CD4-positive, CD25-positive, alpha-beta regulatory T cell (primary cell): ENCODE results near the gene LCLAT1. TPM values are rescaled to one million over a fixed set of nuclear protein-coding genes. Genes with fewer than 3 reads are reported as not detected.

Experiments
- ATAC-seq, 2 donors: fragments of 150-1000 bp; cut with Tn5 transposase; one replicate each; pipeline ENCODE4 v1.10.0; 2021; ENCODE audit warnings: low read depth in 2 of 2, moderate number of reproducible peaks in 2 of 2, moderate library complexity in 1 of 2
- DNase-seq, 3 donors: peaks; one replicate each; pipeline versions ENCODE4 v3.0.0 to v3.0.0-alpha.2; 2012 to 2022; ENCODE audit warnings: mixed read lengths in 1 of 3
- H3K27ac ChIP-seq: one replicate; pipeline ENCODE4 v1.7.0; 2013; ENCODE audit warnings: mild to moderate bottlenecking, low read length; ENCODE audit not compliant: insufficient read depth, poor library complexity, severe bottlenecking
- H3K27me3 ChIP-seq: one replicate; pipeline ENCODE4 v1.7.0; 2013; ENCODE audit warnings: low read length; ENCODE audit not compliant: control insufficient read depth, insufficient read depth
- H3K36me3 ChIP-seq: one replicate; pipeline ENCODE4 v1.7.0; 2013; ENCODE audit warnings: mild to moderate bottlenecking, low read length, moderate library complexity; ENCODE audit not compliant: control insufficient read depth, insufficient read depth
- H3K4me1 ChIP-seq: 2 replicates; pipeline ENCODE4 v1.7.0; 2013; ENCODE audit warnings: mild to moderate bottlenecking, low read length; ENCODE audit not compliant: insufficient read depth, control insufficient read depth, poor library complexity, severe bottlenecking
- H3K4me3 ChIP-seq: one replicate; pipeline ENCODE4 v1.7.0; 2013; ENCODE audit warnings: low read depth, mild to moderate bottlenecking, low read length, moderate library complexity
- H3K9me3 ChIP-seq, 2 experiments: 1 replicate in 1 of 2; 2 replicates in 1 of 2; pipeline ENCODE4 v1.7.0; 2013; ENCODE audit warnings: low read length in 2 of 2, mild to moderate bottlenecking in 1 of 2, moderate library complexity in 1 of 2; ENCODE audit not compliant: control insufficient read depth in 2 of 2
- H3K27ac Mint-ChIP-seq, 3 donors: one replicate each; pipeline ENCODE4 v1.8.0; 2020 to 2022; ENCODE audit warnings: mild to moderate bottlenecking in 3 of 3, mixed read lengths in 3 of 3, moderate library complexity in 2 of 3
- H3K27me3 Mint-ChIP-seq: one replicate; pipeline ENCODE4 v1.8.0; 2022; ENCODE audit warnings: mild to moderate bottlenecking, mixed read lengths
- H3K36me3 Mint-ChIP-seq: one replicate; pipeline ENCODE4 v1.8.0; 2020; ENCODE audit warnings: mixed read lengths
- H3K4me1 Mint-ChIP-seq, 4 donors: one replicate each; pipeline ENCODE4 v1.8.0; 2020 to 2022; ENCODE audit warnings: mixed read lengths in 4 of 4, mild to moderate bottlenecking in 1 of 4
- H3K4me3 Mint-ChIP-seq, 4 donors: one replicate each; pipeline ENCODE4 v1.8.0; 2020 to 2022; ENCODE audit warnings: mild to moderate bottlenecking in 4 of 4, mixed read lengths in 4 of 4, moderate library complexity in 3 of 4
- H3K9me3 Mint-ChIP-seq, 7 donors: one replicate each; pipeline ENCODE4 v1.8.0; 2020 to 2022; ENCODE audit warnings: mixed read lengths in 7 of 7, mild to moderate bottlenecking in 3 of 7, moderate library complexity in 2 of 7
- polyA plus RNA-seq, 4 donors: library from polyadenylated mRNA; unstranded; fragments of 300-500 nt; fragmentation: Illumina TruSeq; gene quantifications; one replicate each; pipeline ENCODE4 v1.2.3, GENCODE V29; 2021
- total RNA-seq: library from RNA; stranded (reverse); gene quantifications from one replicate; pipeline ENCODE4 v1.2.3, GENCODE V29; 2022

LCLAT1 gene
- total and polyA plus RNA-seq, 5 donors from 2014 or later: 4.8 to 25.2 (median 9.2) TPM

DNA sequence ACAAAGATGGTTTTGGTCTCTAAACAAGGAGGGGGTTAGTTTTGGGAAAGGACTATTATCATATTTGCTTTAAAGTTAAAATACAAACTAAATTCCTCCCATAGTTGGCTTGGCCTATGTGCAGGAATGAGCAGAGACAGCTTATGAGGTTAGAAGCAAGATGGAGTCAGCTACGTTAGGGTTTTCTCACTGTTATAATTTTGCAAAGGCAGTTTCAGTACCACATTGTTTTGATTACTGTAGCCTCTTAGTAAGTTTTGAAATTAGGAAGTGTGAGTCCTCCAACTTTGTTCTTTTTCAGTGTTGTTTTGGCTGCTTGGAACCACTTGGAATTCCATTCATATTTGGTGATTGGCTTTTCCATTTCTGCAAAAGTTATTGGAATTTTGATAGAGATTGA, 23.4 kb downstream of the LCLAT1 start:
- H3K27me3 Mint-ChIP-seq: no peaks in the 10 kb centered on the region
- H3K9me3 Mint-ChIP-seq: peaks cover 0 to 2% (median 0%) of the 10 kb centered on the region in 7 donors
- Histone ChIP-seq H3K9me3 (no peaks in the 10 kb centered on the region), H3K36me3 (no peaks in the 10 kb centered on the region), H3K27me3 (no peaks in the 10 kb centered on the region), H3K27ac (no peak overlapping the region), H3K4me1 (no peaks in the 10 kb centered on the region), H3K4me3 (no peak overlapping the region)
- ATAC-seq (no peak), DNase-seq (no peak)
- H3K4me3 Mint-ChIP-seq: no peak overlapping the region
- H3K27ac Mint-ChIP-seq: no peak overlapping the region
- H3K36me3 Mint-ChIP-seq: peaks cover 11% of the 10 kb centered on the region
- H3K4me1 Mint-ChIP-seq: peaks cover 4 to 53% (median 28%) of the 10 kb centered on the region in 4 donors

- H3K27ac Mint-ChIP-seq: no peak overlapping the region
- H3K4me1 Mint-ChIP-seq: peaks cover 4 to 55% (median 28%) of the 10 kb centered on the region in 4 donors
Observed at GRCh38 chr2:30472326-30472725, 25.3 kb downstream of the LCLAT1 start.

GRCh38 chr2:30475542-30475941, 28.5 kb downstream of the LCLAT1 start:
- Mint-ChIP-seq H3K36me3 (peaks cover 19% of the 10 kb centered on the region), H3K4me1 (peaks cover 4 to 45% (median 24%) of the 10 kb centered on the region in 4 donors), H3K27ac (peak overlapping the region in 2 of 3 donors; percentile 2 to 12), H3K4me3 (no peak overlapping the region), H3K9me3 (no peaks in the 10 kb centered on the region), H3K27me3 (no peaks in the 10 kb centered on the region)
- H3K4me1 ChIP-seq: no peaks in the 10 kb centered on the region
- no peak overlapping the region for H3K27ac ChIP-seq
- ATAC-seq (no peak), DNase-seq (peak in 1 of 3 donors; percentile 8)
- no peak overlapping the region for H3K4me3 ChIP-seq
- no peaks in the 10 kb centered on the region for H3K36me3 ChIP-seq
- H3K27me3 ChIP-seq: no peaks in the 10 kb centered on the region
- no peaks in the 10 kb centered on the region for H3K9me3 ChIP-seq

More at GRCh38 chr2:30472326-30472725, 25.3 kb downstream of the LCLAT1 start:
- no peaks in the 10 kb centered on the region for H3K36me3 ChIP-seq
- peaks cover 0 to 2% (median 0%) of the 10 kb centered on the region in 7 donors for H3K9me3 Mint-ChIP-seq
- no peak overlapping the region for H3K4me3 Mint-ChIP-seq
- no peak overlapping the region for H3K4me3 ChIP-seq
- no peaks in the 10 kb centered on the region for H3K9me3 ChIP-seq
- H3K36me3 Mint-ChIP-seq: peaks cover 11% of the 10 kb centered on the region
- DNase-seq (peak in 1 of 3 donors; percentile 4), ATAC-seq (no peak)
- no peaks in the 10 kb centered on the region for H3K27me3 ChIP-seq
- H3K27ac ChIP-seq: no peak overlapping the region
- no peaks in the 10 kb centered on the region for H3K27me3 Mint-ChIP-seq
- no peaks in the 10 kb centered on the region for H3K4me1 ChIP-seq

GRCh38 chr2:30476636-30477035, 29.6 kb downstream of the LCLAT1 start:
- H3K9me3 Mint-ChIP-seq: no peaks in the 10 kb centered on the region
- ATAC-seq: no peak

DNA sequence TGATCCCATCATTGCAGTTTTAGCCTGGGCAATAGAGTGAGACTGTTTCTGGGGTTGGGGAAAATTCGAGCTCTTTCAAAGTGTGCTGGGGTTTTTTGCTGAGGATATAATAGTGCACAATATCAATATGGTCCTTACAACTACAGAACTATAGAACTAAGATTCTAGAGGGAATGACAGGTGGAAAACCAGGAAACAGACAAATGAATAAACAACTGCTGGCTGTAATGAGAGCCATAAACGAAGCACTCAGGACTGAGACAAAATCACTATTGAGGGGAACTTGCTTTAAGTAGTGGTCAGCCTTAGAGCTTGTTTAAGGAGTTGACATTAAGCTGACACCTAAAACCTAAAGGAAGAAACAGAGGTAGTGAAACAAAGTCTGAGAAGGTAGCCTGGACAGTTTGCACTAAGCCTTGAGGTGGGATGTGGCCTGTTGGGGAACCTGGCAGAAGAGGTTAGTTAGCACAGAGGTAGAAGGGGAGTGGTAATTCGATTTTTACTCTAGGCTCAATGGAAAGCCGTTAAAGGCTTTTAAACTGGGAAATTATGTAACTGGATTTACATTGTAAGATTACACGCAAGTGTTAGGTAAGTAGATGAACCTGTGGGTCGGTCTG, 33.8 kb downstream of the LCLAT1 start:
- no peak for DNase-seq
- Histone ChIP-seq H3K27ac (no peak overlapping the region), H3K9me3 (no peaks in the 10 kb centered on the region), H3K4me1 (no peaks in the 10 kb centered on the region), H3K27me3 (no peaks in the 10 kb centered on the region), H3K4me3 (no peak overlapping the region), H3K36me3 (no peaks in the 10 kb centered on the region)
- Mint-ChIP-seq H3K36me3 (peaks cover 25% of the 10 kb centered on the region), H3K4me3 (no peak overlapping the region), H3K9me3 (no peaks in the 10 kb centered on the region), H3K27ac (no peak overlapping the region), H3K4me1 (peaks cover 4 to 36% (median 13%) of the 10 kb centered on the region in 4 donors), H3K27me3 (no peaks in the 10 kb centered on the region)
- ATAC-seq: no peak

More at GRCh38 chr2:30476636-30477035, 29.6 kb downstream of the LCLAT1 start:
- peaks cover 27% of the 10 kb centered on the region for H3K36me3 Mint-ChIP-seq
- H3K4me3 Mint-ChIP-seq: no peak overlapping the region
- H3K27ac Mint-ChIP-seq: no peak overlapping the region
- peaks cover 4 to 53% (median 25%) of the 10 kb centered on the region in 4 donors for H3K4me1 Mint-ChIP-seq
- H3K4me1 ChIP-seq: no peaks in the 10 kb centered on the region
- no peaks in the 10 kb centered on the region for H3K27me3 ChIP-seq
- H3K9me3 ChIP-seq: no peaks in the 10 kb centered on the region
- H3K27ac ChIP-seq: no peak overlapping the region
- H3K36me3 ChIP-seq: no peaks in the 10 kb centered on the region
- no peaks in the 10 kb centered on the region for H3K27me3 Mint-ChIP-seq
- DNase-seq: no peak
- no peak overlapping the region for H3K4me3 ChIP-seq

- H3K27ac ChIP-seq: no peak overlapping the region
- Mint-ChIP-seq H3K4me3 (no peak overlapping the region), H3K36me3 (peaks cover 25% of the 10 kb centered on the region), H3K9me3 (no peaks in the 10 kb centered on the region), H3K27ac (no peak overlapping the region), H3K27me3 (no peaks in the 10 kb centered on the region), H3K4me1 (peaks cover 4 to 36% (median 12%) of the 10 kb centered on the region in 4 donors)
- H3K9me3 ChIP-seq: no peaks in the 10 kb centered on the region
- H3K36me3 ChIP-seq: no peaks in the 10 kb centered on the region
- no peaks in the 10 kb centered on the region for H3K27me3 ChIP-seq
- no peak for DNase-seq
- no peak overlapping the region for H3K4me3 ChIP-seq
- ATAC-seq: no peak
- no peaks in the 10 kb centered on the region for H3K4me1 ChIP-seq
Observed at GRCh38 chr2:30481323-30481800, 34.3 kb downstream of the LCLAT1 start.

GRCh38 chr2:30482011-30482410, 35.0 kb downstream of the LCLAT1 start:
- H3K36me3 ChIP-seq: no peaks in the 10 kb centered on the region
- Mint-ChIP-seq H3K36me3 (peaks cover 25% of the 10 kb centered on the region), H3K4me1 (peaks cover 4 to 41% (median 15%) of the 10 kb centered on the region in 4 donors), H3K27me3 (no peaks in the 10 kb centered on the region), H3K9me3 (no peaks in the 10 kb centered on the region), H3K4me3 (no peak overlapping the region), H3K27ac (no peak overlapping the region)
- H3K4me1 ChIP-seq: no peaks in the 10 kb centered on the region
- no peaks in the 10 kb centered on the region for H3K9me3 ChIP-seq
- no peak overlapping the region for H3K4me3 ChIP-seq
- DNase-seq: no peak
- no peak overlapping the region for H3K27ac ChIP-seq
- no peak for ATAC-seq
- H3K27me3 ChIP-seq: no peaks in the 10 kb centered on the region

DNA sequence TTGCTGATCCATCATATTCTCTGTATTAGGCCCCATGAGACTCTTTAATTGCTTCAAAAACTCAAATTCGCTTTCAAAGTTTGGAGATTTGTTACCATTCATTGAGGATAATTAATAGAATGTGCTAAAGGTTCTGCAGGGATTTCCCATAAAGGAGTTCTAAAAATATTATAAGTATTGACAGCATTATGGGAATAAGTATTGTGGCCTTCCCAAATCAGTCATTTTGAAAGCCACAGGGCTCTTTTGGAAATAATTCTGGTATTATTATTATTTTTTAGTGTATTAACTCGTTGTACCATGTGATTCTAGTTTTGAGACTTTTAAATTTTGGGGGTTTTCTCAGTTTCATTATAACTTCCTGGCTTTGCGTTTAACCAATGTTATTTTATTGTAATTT, 37.1 kb downstream of the LCLAT1 start:
- DNase-seq (no peak), ATAC-seq (no peak)
- Histone ChIP-seq H3K4me1 (no peaks in the 10 kb centered on the region), H3K27ac (no peak overlapping the region), H3K36me3 (no peaks in the 10 kb centered on the region), H3K4me3 (no peak overlapping the region), H3K27me3 (no peaks in the 10 kb centered on the region), H3K9me3 (no peaks in the 10 kb centered on the region)
- Mint-ChIP-seq H3K27ac (no peak overlapping the region), H3K27me3 (no peaks in the 10 kb centered on the region), H3K9me3 (no peaks in the 10 kb centered on the region), H3K4me3 (no peak overlapping the region), H3K36me3 (peaks cover 20% of the 10 kb centered on the region), H3K4me1 (peaks cover 5 to 55% (median 26%) of the 10 kb centered on the region in 4 donors)
